SW 1271 (cell line): ENCODE data around the gene PTPRCAP.
A peak's percentile ranks its signal among the peaks of the same experiment; 100 is the strongest.

Experiments
- DNase-seq, 2 experiments: peaks; one replicate each; lab custom pipeline; 2025; lab: John Stamatoyannopoulos, UW

The PTPRCAP gene

DNA sequence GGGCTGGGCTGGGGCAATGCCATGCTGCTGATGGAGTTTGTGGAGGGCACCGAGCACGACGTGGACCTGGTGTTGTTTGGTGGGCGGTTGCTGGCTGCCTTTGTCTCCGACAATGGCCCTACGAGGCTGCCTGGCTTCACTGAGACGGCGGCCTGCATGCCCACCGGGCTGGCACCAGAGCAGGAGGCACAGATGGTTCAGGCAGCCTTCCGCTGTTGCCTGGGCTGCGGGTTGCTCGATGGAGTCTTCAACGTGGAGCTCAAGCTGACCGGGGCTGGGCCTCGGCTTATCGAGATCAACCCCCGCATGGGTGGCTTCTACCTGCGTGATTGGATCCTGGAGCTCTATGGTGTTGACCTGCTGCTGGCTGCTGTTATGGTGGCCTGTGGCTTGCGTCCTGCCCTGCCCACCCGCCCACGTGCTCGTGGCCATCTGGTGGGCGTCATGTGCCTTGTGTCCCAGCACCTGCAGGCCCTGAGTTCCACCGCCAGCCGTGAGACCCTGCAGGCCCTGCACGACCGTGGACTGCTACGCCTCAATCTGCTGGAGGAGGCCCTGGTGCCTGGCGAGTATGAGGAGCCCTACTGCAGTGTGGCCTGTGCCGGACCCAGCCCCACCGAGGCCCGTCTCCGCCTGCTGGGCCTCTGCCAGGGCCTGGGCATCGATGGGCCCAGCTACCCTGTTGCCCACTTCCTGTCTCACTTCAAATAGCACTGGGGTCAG, 13.4 kb downstream of the PTPRCAP start:
- no peak for DNase-seq

DNA sequence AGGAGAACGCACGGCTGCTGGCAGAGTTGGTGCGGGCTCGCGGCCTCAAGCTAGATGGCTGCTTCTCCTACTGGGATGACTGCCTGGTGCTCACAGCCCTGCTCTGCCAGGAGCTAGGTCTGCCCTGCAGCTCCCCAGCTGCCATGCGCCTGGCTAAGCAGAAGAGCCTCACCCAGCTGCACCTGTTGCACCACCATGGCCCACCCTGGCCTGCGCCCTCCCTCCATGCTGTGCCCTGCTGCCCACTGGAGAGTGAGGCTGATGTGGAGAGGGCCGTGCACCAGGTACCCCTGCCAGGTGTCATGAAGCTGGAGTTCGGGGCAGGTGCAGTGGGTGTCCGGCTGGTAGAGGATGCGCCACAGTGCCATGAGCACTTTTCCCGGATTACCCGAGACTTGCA, 14.0 kb downstream of the PTPRCAP start:
- no peak for DNase-seq

- no peak for DNase-seq
These were observed 14.6 kb downstream of the PTPRCAP start for GRCh38 chr11:67422891-67423290.

GRCh38 chr11:67421430-67422031, 16.0 kb downstream of the PTPRCAP start:
- no peak for DNase-seq

GRCh38 chr11:67420646-67421429, 16.6 kb downstream of the PTPRCAP start:
- peak; percentile 71 to 88 for DNase-seq

DNA sequence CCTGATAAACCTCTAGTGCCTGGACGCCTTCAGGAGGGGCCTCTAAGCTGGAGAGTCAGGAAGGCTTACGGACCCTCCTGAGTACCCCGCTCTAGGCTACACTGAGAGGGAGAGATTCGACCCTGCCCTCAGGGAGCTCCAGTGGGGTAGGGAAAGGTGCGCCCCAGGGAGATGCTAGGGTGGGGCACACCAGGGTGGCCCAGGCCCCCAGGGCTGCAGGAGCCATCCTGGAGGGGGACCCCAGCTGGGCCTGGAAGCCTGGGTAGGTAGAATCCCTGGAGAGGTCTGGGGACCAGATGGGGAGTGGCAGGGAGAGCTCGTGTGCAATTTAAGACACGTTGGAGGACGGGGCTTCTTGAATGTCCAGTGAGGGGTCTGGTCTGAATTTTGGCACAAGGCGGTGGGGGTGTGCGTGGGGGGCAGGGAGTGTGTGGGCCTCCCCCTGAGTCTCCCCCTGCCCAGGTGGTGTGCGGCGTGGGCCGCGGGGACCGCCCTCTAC, 17.3 kb downstream of the PTPRCAP start:
- no peak for DNase-seq

GRCh38 chr11:67419325-67420049, 18.0 kb downstream of the PTPRCAP start:
- no peak for DNase-seq

GRCh38 chr11:67418476-67419281, 18.8 kb downstream of the PTPRCAP start:
- DNase-seq, result no peak

DNA sequence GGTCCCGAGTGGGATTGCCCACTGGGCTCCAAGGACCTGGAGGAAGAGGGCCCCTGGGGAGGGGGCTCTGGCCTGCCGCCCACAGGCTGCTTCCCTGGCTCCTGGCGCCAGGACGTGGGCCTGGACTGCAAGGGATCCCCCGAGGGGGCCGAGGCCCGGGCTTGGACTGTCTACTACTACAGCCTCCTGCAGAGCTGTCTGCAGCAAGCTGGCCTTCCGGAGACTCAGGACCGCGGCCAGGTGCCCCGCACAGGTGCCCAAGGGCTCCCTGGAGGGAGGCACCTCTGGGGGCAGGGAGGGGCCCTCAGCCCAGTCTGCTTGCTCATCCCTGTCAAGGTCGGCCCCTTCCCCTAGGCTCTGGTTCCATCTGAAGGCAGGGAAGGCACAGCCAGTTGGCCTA, 20.1 kb downstream of the PTPRCAP start:
- no peak for DNase-seq

DNA sequence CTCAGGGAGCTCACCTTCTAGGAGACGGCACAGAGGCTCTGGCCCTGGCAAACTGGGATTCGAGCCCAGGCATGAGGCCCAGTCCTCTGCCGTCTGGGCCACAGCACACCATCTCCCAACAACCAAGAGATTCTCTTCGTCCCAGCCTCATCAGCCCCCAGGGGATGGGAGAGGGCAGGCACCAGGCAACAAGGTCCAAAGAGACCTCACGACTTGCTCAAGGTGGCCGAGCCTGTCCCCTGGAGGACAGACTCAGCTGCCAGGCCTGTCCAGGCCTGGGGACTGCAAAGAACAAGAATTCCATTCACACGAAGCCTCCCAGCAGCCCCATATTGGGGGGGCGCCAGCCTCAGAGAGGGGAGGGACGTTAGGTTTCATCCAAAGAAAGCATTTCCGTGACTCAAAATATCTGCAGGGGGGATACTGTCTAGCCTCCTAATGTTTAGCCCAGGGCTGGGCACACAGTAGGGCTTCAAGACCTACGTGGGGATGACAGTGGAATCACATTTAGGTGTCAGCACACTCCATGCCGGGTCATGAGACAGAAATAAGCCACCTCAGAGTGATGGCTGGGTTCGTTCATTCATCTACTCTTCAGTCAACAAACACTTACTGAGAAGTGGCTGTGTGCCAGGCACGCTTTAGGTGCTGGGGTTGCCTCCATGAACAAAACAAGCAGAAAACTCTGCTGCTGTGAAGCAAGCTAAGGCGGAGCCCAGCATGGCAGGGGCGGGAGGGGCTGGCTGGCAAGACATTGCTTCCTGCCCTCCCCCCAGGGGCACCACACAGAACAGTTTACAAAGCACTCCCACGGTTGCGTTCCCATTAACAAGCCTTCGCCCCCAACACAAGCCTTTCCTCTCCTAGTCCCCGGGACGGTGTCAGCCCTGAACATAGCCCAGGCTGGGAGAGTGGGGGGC, 20.8 kb downstream of the PTPRCAP start:
- DNase-seq, result peak in 1 of 2 experiments; percentile 20

GRCh38 chr11:67415501-67416304, 21.8 kb downstream of the PTPRCAP start, which contains the start of gene CARNS1:
Gene CARNS1, plus strand, starts transcription at chr11:67415678. Its CDS starts 522 bp downstream, at chr11:67416200.
- no peak for DNase-seq

DNA sequence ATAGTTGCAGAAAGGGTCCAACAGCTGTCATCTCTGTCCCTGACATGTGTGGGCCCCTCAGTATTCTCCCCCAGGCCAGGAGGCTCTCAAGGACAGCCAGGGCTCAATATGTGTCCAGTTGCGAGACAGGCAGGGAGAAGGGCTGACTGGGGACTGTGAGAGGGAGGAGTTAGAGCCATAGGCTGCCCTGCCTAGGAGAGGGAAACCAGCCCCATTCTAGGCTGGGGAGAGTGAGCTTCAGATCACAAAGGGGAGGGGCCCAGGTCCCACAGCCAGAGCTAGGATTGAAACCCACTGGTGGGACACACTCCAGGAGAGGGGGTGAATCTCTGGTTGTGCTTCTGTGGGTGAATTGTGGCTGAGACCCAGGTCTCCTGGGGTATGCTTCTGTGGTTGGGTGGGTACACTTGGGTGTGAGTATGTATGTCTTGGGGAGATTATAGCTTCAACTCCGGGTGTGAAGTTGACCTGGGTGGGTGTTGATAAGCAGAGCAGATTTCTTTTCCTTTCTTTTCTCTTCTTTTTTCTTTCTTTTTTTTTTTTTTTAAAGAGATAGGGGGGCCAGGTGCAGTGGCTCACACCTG, 24.1 kb downstream of the PTPRCAP start:
- DNase-seq, result no peak

DNA sequence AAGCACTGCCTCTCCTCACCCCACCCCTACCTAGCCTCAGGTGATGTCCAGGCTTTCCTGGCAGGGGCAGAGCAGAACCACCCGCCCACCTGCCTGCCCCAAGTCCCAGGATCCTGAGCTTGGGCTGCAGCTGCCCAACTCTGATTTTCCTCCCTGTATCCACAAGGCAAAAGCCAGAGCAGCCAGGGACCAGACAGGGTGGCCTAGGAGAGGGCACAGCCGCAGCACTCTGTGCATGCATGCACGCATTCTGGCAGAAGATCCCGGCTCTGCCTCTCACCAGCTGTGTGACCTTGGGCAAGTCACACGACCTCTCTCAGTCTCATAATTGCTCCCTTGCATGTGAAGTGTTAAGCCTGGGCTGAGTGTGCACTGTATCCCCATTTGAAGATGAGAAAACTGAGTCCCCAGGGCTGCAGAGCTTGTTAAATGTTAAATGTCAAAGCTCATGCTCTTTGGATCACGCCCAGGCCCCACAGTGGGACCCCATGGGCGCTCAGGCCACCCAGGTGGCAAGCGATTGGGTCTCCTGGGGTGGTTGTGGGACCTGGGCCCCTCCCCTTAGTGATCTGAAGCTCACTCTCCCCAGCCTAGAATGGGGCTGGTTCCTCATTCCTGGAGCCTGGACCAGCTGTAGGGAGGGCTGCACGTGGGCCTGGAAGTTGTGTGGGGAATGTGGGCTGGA, 24.8 kb downstream of the PTPRCAP start:
- no peak for DNase-seq

GRCh38 chr11:67411785-67412152, 25.7 kb downstream of the PTPRCAP start:
- no peak for DNase-seq

DNA sequence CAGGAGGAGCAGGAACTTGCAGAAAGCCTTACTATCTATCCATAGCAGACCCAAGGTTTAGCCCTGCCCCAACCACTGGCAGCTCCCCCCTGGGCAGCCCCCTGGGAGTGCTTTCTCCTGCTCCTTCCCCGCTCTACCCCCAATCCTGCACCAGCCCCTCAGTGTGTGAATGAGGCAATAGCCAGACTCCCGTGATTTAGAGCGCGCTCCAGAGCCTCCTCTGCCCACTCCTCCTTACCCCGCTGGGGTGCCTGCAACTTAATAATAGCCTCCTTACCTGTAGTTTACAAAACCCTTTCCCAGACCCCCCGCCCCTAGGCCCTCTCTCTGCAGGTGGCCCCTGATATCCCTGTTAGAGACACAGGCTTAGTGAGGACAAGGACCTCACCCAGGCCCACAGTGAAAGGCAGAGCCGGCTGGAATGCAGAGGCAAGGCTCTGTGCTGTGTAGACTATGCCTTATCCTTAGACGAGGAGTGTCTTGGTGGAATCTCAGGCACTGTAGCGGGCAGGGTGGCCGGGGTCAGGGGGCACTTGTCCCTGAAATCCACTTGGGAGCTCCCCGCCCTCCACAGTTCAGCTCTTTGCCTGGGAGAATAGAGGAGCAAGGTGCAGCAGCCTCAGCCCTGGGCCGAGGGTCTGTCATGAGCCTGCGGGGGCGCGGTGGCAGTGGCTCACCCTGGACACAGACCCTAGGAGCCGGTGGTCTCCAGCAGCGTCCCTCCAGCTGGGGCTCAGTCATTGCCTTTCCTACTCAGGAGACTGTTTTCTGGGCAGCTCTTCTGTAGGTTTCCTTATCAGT, 26.3 kb downstream of the PTPRCAP start:
- no peak for DNase-seq

DNA sequence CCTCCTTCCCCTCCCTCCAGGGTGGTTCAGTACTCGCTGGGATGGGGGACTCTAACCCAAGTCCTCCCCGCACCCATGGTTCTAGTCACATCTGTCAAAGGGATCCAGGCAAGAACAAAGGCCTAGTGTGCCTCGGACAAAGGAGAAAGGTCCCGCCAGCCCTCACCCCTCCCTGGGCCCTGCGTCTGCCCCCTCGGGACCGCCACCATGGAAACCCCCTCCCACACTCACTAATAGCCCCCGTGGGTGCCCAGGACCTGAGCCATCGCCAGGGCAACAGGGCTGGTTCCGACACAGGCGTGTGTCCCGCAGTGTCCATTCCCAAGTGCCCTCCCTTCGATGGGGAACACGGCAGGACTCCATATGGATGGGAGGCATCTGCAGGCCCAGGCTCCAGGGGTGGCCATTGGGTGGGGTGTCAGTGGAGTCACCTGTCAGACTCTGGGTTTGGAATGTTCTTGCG, 27.1 kb downstream of the PTPRCAP start:
- no peak for DNase-seq

DNA sequence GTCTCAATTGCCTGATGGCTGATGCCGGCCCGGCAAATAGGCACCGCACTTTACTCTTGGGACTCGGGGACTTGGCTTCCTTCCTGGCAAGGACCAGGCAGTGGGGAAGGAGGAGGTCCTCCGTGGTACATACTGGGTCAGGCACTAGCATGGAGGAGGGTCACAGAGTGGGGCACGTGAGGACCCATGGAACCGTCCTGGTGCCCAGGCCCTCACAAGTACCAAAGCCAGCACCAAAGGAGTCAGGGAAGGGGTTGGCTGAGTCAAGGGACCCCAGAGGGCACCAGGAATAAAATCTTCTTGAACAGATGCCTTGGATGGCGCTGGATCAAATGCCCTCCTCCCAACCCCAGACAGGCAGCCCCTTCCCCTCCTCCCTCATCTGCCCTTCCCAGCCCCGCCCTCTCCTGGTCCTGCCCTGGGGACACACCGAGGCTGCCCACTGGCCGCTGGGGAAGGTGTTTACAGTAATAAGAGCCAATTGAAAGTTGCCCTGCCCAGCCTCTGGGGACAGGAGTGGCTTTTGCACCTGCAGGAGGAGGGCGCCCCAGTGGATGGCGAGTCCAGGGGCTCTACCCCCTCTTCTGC, 27.6 kb downstream of the PTPRCAP start:
- no peak for DNase-seq
